ENCODE measurements around the gene ACOD1.

- TF ChIP-seq CTCF (IDR thresholded peaks at IDR 0.05) (no peak), POLR2A (IDR thresholded peaks at IDR 0.05) (no peak)
These were observed 16.2 kb upstream of the ACOD1 start for GRCh38 chr13:76932076-76932475.
